ENCODE measurements around the gene CDH4.

CDH4 gene

GRCh38 chr20:61756966-61757677, 505.1 kb downstream of the CDH4 start:
- DNase-seq (ENCODE audit: insufficient read length, low spot score) (no peak), FAIRE-seq (no peak)

GRCh38 chr20:61757678-61758563, 505.9 kb downstream of the CDH4 start:
- no peak for FAIRE-seq
- peak; percentile 26 for DNase-seq (ENCODE audit: insufficient read length, low spot score)
- no peak for TF ChIP-seq POLR2A (IDR thresholded peaks at IDR 0.05; ENCODE audit: low read depth, low read length)

More at GRCh38 chr20:61756966-61757677, 505.1 kb downstream of the CDH4 start:
- TF ChIP-seq POLR2A (IDR thresholded peaks at IDR 0.05; ENCODE audit: low read depth, low read length) = no peak

- no peak for FAIRE-seq
- no peak for TF ChIP-seq POLR2A (IDR thresholded peaks at IDR 0.05; ENCODE audit: low read depth, low read length)
- DNase-seq (ENCODE audit: insufficient read length, low spot score) = no peak
These were observed 506.6 kb downstream of the CDH4 start for GRCh38 chr20:61758564-61759200.

- TF ChIP-seq POLR2A (IDR thresholded peaks at IDR 0.05; ENCODE audit: low read depth, low read length) = no peak
- no peak for DNase-seq (ENCODE audit: insufficient read length, low spot score)
- FAIRE-seq = no peak
These were observed 507.4 kb downstream of the CDH4 start for GRCh38 chr20:61759286-61760065.

GRCh38 chr20:61760321-61760720, 508.3 kb downstream of the CDH4 start:
- FAIRE-seq = no peak
- no peak for TF ChIP-seq POLR2A (IDR thresholded peaks at IDR 0.05; ENCODE audit: low read depth, low read length)

GRCh38 chr20:61760731-61761130, 508.7 kb downstream of the CDH4 start:
- FAIRE-seq = no peak
- no peak for DNase-seq (ENCODE audit: insufficient read length, low spot score)
- no peak for TF ChIP-seq POLR2A (IDR thresholded peaks at IDR 0.05; ENCODE audit: low read depth, low read length)

More at GRCh38 chr20:61760321-61760720, 508.3 kb downstream of the CDH4 start:
- DNase-seq (ENCODE audit: insufficient read length, low spot score) = no peak

- no peak for DNase-seq (ENCODE audit: insufficient read length, low spot score)
- TF ChIP-seq POLR2A (IDR thresholded peaks at IDR 0.05; ENCODE audit: low read depth, low read length) = no peak
- no peak for FAIRE-seq
These were observed 509.5 kb downstream of the CDH4 start for GRCh38 chr20:61761453-61762166.

- FAIRE-seq (no peak), DNase-seq (ENCODE audit: insufficient read length, low spot score) (no peak)
- no peak for TF ChIP-seq POLR2A (IDR thresholded peaks at IDR 0.05; ENCODE audit: low read depth, low read length)
These were observed 510.2 kb downstream of the CDH4 start for GRCh38 chr20:61762167-61762710.

- TF ChIP-seq POLR2A (IDR thresholded peaks at IDR 0.05; ENCODE audit: low read depth, low read length) = no peak
- no peak for FAIRE-seq
- DNase-seq (ENCODE audit: insufficient read length, low spot score) = no peak
These were observed 511.1 kb downstream of the CDH4 start for GRCh38 chr20:61762886-61763739.

GRCh38 chr20:61763740-61764400, 511.8 kb downstream of the CDH4 start:
- DNase-seq (ENCODE audit: insufficient read length, low spot score) = no peak
- FAIRE-seq = no peak
- TF ChIP-seq POLR2A (IDR thresholded peaks at IDR 0.05; ENCODE audit: low read depth, low read length) = no peak

GRCh38 chr20:61764471-61765025, 512.5 kb downstream of the CDH4 start:
- TF ChIP-seq POLR2A (IDR thresholded peaks at IDR 0.05; ENCODE audit: low read depth, low read length) = no peak
- DNase-seq (ENCODE audit: insufficient read length, low spot score) (no peak), FAIRE-seq (no peak)

All from H54 (cell line).